BLaER1 (cell line): ENCODE measurements around the gene PTPRQ.

Source experiments
- H3K27ac ChIP-seq: shearing (Covaris generic); formaldehyde crosslinking; 2 replicates; pipeline ENCODE4 v1.8.1; 2022
- H3K27me3 ChIP-seq: shearing (Covaris generic); formaldehyde crosslinking; 2 replicates; pipeline ENCODE4 v1.8.1; 2022
- H3K36me3 ChIP-seq: shearing (Covaris generic); formaldehyde crosslinking; 2 replicates; pipeline ENCODE4 v1.8.1; 2022
- H3K4me1 ChIP-seq: shearing (Covaris generic); formaldehyde crosslinking; 2 replicates; pipeline ENCODE4 v1.8.1; 2022
- H3K4me2 ChIP-seq: shearing (Covaris generic); formaldehyde crosslinking; 2 replicates; pipeline ENCODE4 v1.8.1; 2022
- H3K4me3 ChIP-seq: shearing (Covaris generic); formaldehyde crosslinking; 2 replicates; pipeline ENCODE4 v1.8.1; 2022
- H3K9ac ChIP-seq: shearing (Covaris generic); formaldehyde crosslinking; 2 replicates; pipeline ENCODE4 v1.8.1; 2022
- H3K9me3 ChIP-seq: shearing (Covaris generic); formaldehyde crosslinking; 2 replicates; pipeline ENCODE4 v1.8.1; 2022
- H4K20me1 ChIP-seq: shearing (Covaris generic); formaldehyde crosslinking; 2 replicates; pipeline ENCODE4 v1.8.1; 2022
- Cebpa-rat ChIP-seq: shearing (Covaris generic); IDR thresholded peaks from 2 replicates; pipeline ENCODE4 v1.8.1; 2022

The PTPRQ gene

DNA sequence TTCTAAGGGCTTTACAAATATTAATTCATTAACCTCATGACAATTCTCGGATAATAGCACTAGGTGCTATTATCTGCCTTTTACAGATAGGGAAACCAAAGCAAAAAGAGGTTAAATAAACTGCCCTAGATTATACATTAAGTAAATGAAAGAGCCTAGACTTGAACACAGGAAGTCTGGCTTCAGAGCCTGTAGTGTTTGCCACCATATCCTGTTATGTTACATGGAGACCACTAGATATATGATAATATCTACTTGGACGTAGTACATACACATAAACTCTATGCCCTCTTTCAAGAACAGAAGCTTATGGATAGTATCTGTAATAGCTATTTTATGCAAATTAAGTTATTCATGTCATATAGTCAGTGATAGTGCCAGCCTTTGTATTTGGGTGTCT is 246.5 kb downstream of the PTPRQ start:
- no peaks in the 10 kb centered on the region for H3K27me3 ChIP-seq
- H3K27ac ChIP-seq = no peak overlapping the region
- TF ChIP-seq Cebpa-rat = no peak
- H4K20me1 ChIP-seq = no peaks in the 10 kb centered on the region
- no peaks in the 10 kb centered on the region for H3K36me3 ChIP-seq
- no peak overlapping the region for H3K9ac ChIP-seq
- no peaks in the 10 kb centered on the region for H3K9me3 ChIP-seq
- no peak overlapping the region for H3K4me2 ChIP-seq
- H3K4me1 ChIP-seq = no peaks in the 10 kb centered on the region
- no peak overlapping the region for H3K4me3 ChIP-seq

- no peaks in the 10 kb centered on the region for H3K4me1 ChIP-seq
- no peak overlapping the region for H3K4me2 ChIP-seq
- no peak overlapping the region for H3K27ac ChIP-seq
Measured at GRCh38 chr12:80692114-80692513, 248.1 kb downstream of the PTPRQ start.

GRCh38 chr12:80697270-80697887 is 253.3 kb downstream of the PTPRQ start:
- H3K4me2 ChIP-seq = no peak overlapping the region
- no peak for TF ChIP-seq Cebpa-rat

More at GRCh38 chr12:80692114-80692513, 248.1 kb downstream of the PTPRQ start:
- no peak for TF ChIP-seq Cebpa-rat
- H3K4me3 ChIP-seq = no peak overlapping the region
- no peaks in the 10 kb centered on the region for H4K20me1 ChIP-seq
- H3K9me3 ChIP-seq = no peaks in the 10 kb centered on the region
- H3K9ac ChIP-seq = no peak overlapping the region
- no peaks in the 10 kb centered on the region for H3K36me3 ChIP-seq
- H3K27me3 ChIP-seq = no peaks in the 10 kb centered on the region

GRCh38 chr12:80698256-80698655 is 254.2 kb downstream of the PTPRQ start:
- no peak overlapping the region for H3K4me3 ChIP-seq
- no peaks in the 10 kb centered on the region for H3K4me1 ChIP-seq
- no peaks in the 10 kb centered on the region for H3K9me3 ChIP-seq
- H3K9ac ChIP-seq = no peak overlapping the region
- no peak overlapping the region for H3K4me2 ChIP-seq
- no peak overlapping the region for H3K27ac ChIP-seq
- TF ChIP-seq Cebpa-rat = no peak
- H4K20me1 ChIP-seq = no peaks in the 10 kb centered on the region
- no peaks in the 10 kb centered on the region for H3K27me3 ChIP-seq
- H3K36me3 ChIP-seq = no peaks in the 10 kb centered on the region

More at GRCh38 chr12:80697270-80697887, 253.3 kb downstream of the PTPRQ start:
- no peak overlapping the region for H3K9ac ChIP-seq
- no peaks in the 10 kb centered on the region for H3K27me3 ChIP-seq
- no peaks in the 10 kb centered on the region for H3K36me3 ChIP-seq
- no peak overlapping the region for H3K4me3 ChIP-seq
- H3K9me3 ChIP-seq = no peaks in the 10 kb centered on the region
- H3K4me1 ChIP-seq = no peaks in the 10 kb centered on the region
- H4K20me1 ChIP-seq = no peaks in the 10 kb centered on the region
- H3K27ac ChIP-seq = no peak overlapping the region

DNA sequence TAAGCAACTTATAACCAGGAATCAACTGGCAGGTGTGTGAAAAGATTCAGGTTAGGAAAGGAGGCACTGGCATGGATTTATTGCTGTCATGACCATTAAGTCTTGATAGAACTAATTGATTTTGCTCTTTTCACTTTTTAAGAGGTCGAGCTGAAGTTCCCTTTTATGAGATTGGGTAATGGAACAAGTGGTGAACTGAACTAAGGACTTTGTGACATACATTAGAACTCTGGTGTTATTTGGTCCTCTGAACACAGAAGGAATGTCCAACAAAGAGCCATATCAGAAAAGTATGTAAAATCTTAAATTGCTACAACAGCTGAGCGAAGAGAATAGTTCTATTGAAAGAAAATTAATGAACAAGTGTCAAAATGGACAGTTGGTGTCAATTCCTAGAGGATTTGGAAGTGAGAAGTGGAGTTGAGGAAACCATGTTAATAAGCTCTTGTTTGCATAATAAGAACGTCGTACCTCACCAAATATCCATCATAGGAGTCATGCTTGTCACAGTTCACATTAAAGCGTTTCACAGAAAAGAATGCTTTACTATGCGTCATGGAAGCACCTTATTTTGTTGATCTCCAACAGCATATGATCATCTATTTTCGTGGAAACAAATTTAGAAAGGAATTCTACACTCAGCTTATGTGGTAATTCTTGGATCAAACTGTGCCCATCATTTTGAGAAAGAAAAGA is 255.0 kb downstream of the PTPRQ start:
- Histone ChIP-seq H3K27ac (no peak overlapping the region), H3K36me3 (no peaks in the 10 kb centered on the region), H3K4me2 (no peak overlapping the region), H3K4me3 (no peak overlapping the region), H3K27me3 (no peaks in the 10 kb centered on the region), H3K9me3 (no peaks in the 10 kb centered on the region), H3K9ac (no peak overlapping the region), H3K4me1 (no peaks in the 10 kb centered on the region), H4K20me1 (no peaks in the 10 kb centered on the region)
- no peak for TF ChIP-seq Cebpa-rat

DNA sequence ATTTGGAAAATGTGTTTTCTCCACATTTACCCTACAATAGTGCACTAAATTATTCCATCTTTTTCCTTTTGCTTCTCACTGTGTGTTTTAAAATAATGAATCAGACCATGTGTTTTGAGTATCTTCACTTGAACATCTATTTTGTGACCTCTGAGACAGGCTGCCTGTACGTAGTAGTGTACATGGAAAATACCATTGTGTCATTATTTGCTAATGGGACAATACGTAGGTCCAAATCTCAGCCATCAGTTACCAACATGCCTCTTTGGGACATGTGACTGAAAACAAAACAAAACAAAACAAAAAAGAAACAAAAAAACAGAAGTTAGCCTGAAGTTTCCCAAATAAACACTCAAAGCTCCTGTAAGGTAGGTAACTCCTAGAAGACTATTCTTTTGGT is 256.3 kb downstream of the PTPRQ start:
- Histone ChIP-seq H3K4me3 (no peak overlapping the region), H3K9ac (no peak overlapping the region), H3K4me2 (no peak overlapping the region), H3K9me3 (no peaks in the 10 kb centered on the region), H3K36me3 (no peaks in the 10 kb centered on the region), H3K27ac (no peak overlapping the region), H3K4me1 (no peaks in the 10 kb centered on the region), H4K20me1 (no peaks in the 10 kb centered on the region), H3K27me3 (no peaks in the 10 kb centered on the region)
- TF ChIP-seq Cebpa-rat = no peak

GRCh38 chr12:80701388-80701787 is 257.4 kb downstream of the PTPRQ start:
- Histone ChIP-seq H3K36me3 (no peaks in the 10 kb centered on the region), H3K4me2 (no peak overlapping the region), H3K9ac (no peak overlapping the region), H3K27me3 (no peaks in the 10 kb centered on the region), H3K4me1 (no peaks in the 10 kb centered on the region), H4K20me1 (no peaks in the 10 kb centered on the region), H3K4me3 (no peak overlapping the region), H3K27ac (no peak overlapping the region), H3K9me3 (no peaks in the 10 kb centered on the region)
- TF ChIP-seq Cebpa-rat = no peak

GRCh38 chr12:80702889-80703805 is 259.1 kb downstream of the PTPRQ start:
- no peak for TF ChIP-seq Cebpa-rat

GRCh38 chr12:80704420-80704819 is 260.4 kb downstream of the PTPRQ start:
- no peak for TF ChIP-seq Cebpa-rat
- Histone ChIP-seq H3K4me2 (no peak overlapping the region), H4K20me1 (no peaks in the 10 kb centered on the region), H3K27me3 (no peaks in the 10 kb centered on the region), H3K27ac (no peak overlapping the region), H3K9ac (no peak overlapping the region), H3K4me3 (no peak overlapping the region), H3K36me3 (no peaks in the 10 kb centered on the region), H3K4me1 (no peaks in the 10 kb centered on the region), H3K9me3 (peaks cover 6% of the 10 kb centered on the region; the same call in 1 of the 2 replicates)

More at GRCh38 chr12:80702889-80703805, 259.1 kb downstream of the PTPRQ start:
- no peaks in the 10 kb centered on the region for H3K9me3 ChIP-seq
- no peak overlapping the region for H3K27ac ChIP-seq
- no peaks in the 10 kb centered on the region for H3K27me3 ChIP-seq
- no peak overlapping the region for H3K4me2 ChIP-seq
- H3K9ac ChIP-seq = no peak overlapping the region
- no peaks in the 10 kb centered on the region for H3K4me1 ChIP-seq
- no peaks in the 10 kb centered on the region for H3K36me3 ChIP-seq
- no peak overlapping the region for H3K4me3 ChIP-seq
- no peaks in the 10 kb centered on the region for H4K20me1 ChIP-seq
